Measurements from ENCODE around the gene FLG2. TPM values are rescaled to one million over a fixed set of nuclear protein-coding genes. Genes with fewer than 3 reads are reported as not detected.

FLG2 gene
- total RNA-seq, 1 experiment from 2014 or later: not detected

- Mint-ChIP-seq H3K36me3 (peaks cover 73% of the 10 kb centered on the region), H3K4me1 (no peaks in the 10 kb centered on the region), H3K9me3 (peaks cover 83% of the 10 kb centered on the region), H3K27me3 (ENCODE audit: low read depth) (peaks cover 19% of the 10 kb centered on the region), H3K4me3 (no peak overlapping the region), H3K27ac (no peak overlapping the region)
- ChIA-PET CTCF (no interaction called here), POLR2A (no interaction called here)
- no peak for TF ChIP-seq ZNF512 (CRISPR knock-in tag; IDR thresholded peaks at IDR 0.05; ENCODE audit: borderline replicate concordance)
- DNase-seq (ENCODE audit: low spot score) (no peak), ATAC-seq (no peak)
Observed at GRCh38 chr1:152380932-152381331, 21.1 kb upstream of the FLG2 start.

GRCh38 chr1:152374451-152374850 lies 14.6 kb upstream of the FLG2 start:
- no peak overlapping the region for H3K4me3 Mint-ChIP-seq
- no peak for TF ChIP-seq TP53 (CRISPR knock-in tag; IDR thresholded peaks at IDR 0.05)
- TF ChIP-seq TEAD1 (CRISPR knock-in tag; IDR thresholded peaks at IDR 0.05): no peak
- no peak for TF ChIP-seq JUN (CRISPR knock-in tag; IDR thresholded peaks at IDR 0.05)
- no peak for TF ChIP-seq FOXP4 (CRISPR knock-in tag; IDR thresholded peaks at IDR 0.05)
- no peak for TF ChIP-seq SMAD4 (CRISPR knock-in tag; IDR thresholded peaks at IDR 0.05)
- TF ChIP-seq ZNF263 (CRISPR knock-in tag; IDR thresholded peaks at IDR 0.05; ENCODE audit: low read depth): no peak
- TF ChIP-seq ZNF121 (CRISPR knock-in tag; IDR thresholded peaks at IDR 0.05): no peak
- TF ChIP-seq ATF3 (CRISPR knock-in tag; conservative IDR thresholded peaks at IDR 0.05): no peak
- no peak for TF ChIP-seq RORB (CRISPR knock-in tag; IDR thresholded peaks at IDR 0.05)
- TF ChIP-seq ZBTB21 (CRISPR knock-in tag; IDR thresholded peaks at IDR 0.05; ENCODE audit: borderline replicate concordance): no peak
- TF ChIP-seq NFE2L1 (CRISPR knock-in tag; IDR thresholded peaks at IDR 0.05): no peak
- no peak for TF ChIP-seq ESRRA (CRISPR knock-in tag; IDR thresholded peaks at IDR 0.05; ENCODE audit: borderline replicate concordance)
- TF ChIP-seq PRDM15 (CRISPR knock-in tag; IDR thresholded peaks at IDR 0.05): no peak
- TF ChIP-seq ZNF281 (CRISPR knock-in tag; IDR thresholded peaks at IDR 0.05): no peak
- TF ChIP-seq FOXJ3 (CRISPR knock-in tag; IDR thresholded peaks at IDR 0.05; ENCODE audit: borderline replicate concordance): no peak
- no peak for TF ChIP-seq GABPB1 (CRISPR knock-in tag; IDR thresholded peaks at IDR 0.05)
- peaks cover 7% of the 10 kb centered on the region for H3K27me3 Mint-ChIP-seq (ENCODE audit: low read depth)
- POLR2A ChIA-PET: no interaction called here
- no peaks in the 10 kb centered on the region for H3K4me1 Mint-ChIP-seq
- CTCF ChIA-PET: no interaction called here
- no peak overlapping the region for H3K27ac Mint-ChIP-seq
- ATAC-seq: no peak
- H3K36me3 Mint-ChIP-seq: peaks cover 73% of the 10 kb centered on the region
- peaks cover 95% of the 10 kb centered on the region for H3K9me3 Mint-ChIP-seq
- no peak for DNase-seq (ENCODE audit: low spot score)
